IMR-90 (cell line): ENCODE data around the gene CXCR3. TPM values are rescaled to one million over a fixed set of nuclear protein-coding genes. Genes with fewer than 3 reads are reported as not detected.

ENCODE experiments used
- ATAC-seq: fragments of 200-7000 bp; cut with Tn5 transposase; 2 replicates; pipeline ENCODE4 v1.9.1; 2020; ENCODE audit warnings: low read depth, mild to moderate bottlenecking, moderate library complexity
- BruUV-seq: library from RNA; stranded (reverse); fragments of 400-500 nt; replicated peaks from 2 replicates; lab custom pipeline; 2021; lab: Mats Ljungman, UMichigan
- CTCF ChIA-PET: fragments of 300-600 bp; formaldehyde crosslinking; extraction: SDS; loops from one replicate; lab custom pipeline; 2021; ENCODE audit warnings: antibody characterized with exemption; lab: Yijun Ruan, JAX
- POLR2A ChIA-PET: fragments of 300-600 bp; sonication (Branson Sonifier 250); formaldehyde crosslinking; loops from one replicate; lab custom pipeline; 2022; ENCODE audit warnings: antibody characterized with exemption; ENCODE audit not compliant: unreplicated experiment; lab: Charles Lee
- DNase-seq: peaks from one replicate; pipeline ENCODE4 v3.0.0; 2013
- H2AFZ ChIP-seq: replicated peaks from 2 replicates; pipeline ENCODE3; 2013; ENCODE audit warnings: low read length, mild to moderate bottlenecking; ENCODE audit not compliant: poor library complexity
- H2AK5ac ChIP-seq: 2 replicates; pipeline ENCODE4 v1.6.1; 2013; ENCODE audit warnings: low read depth, low read length, inconsistent platforms
- H2AK9ac ChIP-seq: replicated peaks from 2 replicates; pipeline ENCODE3; 2013; ENCODE audit warnings: mild to moderate bottlenecking, low read depth, low read length, moderate library complexity; ENCODE audit not compliant: poor library complexity
- H2BK120ac ChIP-seq: 2 replicates; pipeline ENCODE4 v1.6.1; 2013; ENCODE audit warnings: low read depth, low read length, inconsistent platforms
- H2BK15ac ChIP-seq: 3 replicates; pipeline ENCODE4 v1.6.1; 2013; ENCODE audit warnings: low read depth, low read length, inconsistent platforms
- H2BK20ac ChIP-seq: 2 replicates; pipeline ENCODE4 v1.6.1; 2013; ENCODE audit warnings: low read depth, mild to moderate bottlenecking, inconsistent platforms, low read length, moderate library complexity
- H2BK5ac ChIP-seq: 2 replicates; pipeline ENCODE4 v1.6.1; 2013; ENCODE audit warnings: mild to moderate bottlenecking, low read depth, low read length, inconsistent platforms; ENCODE audit not compliant: poor library complexity, severe bottlenecking
- H3K14ac ChIP-seq: replicated peaks from 2 replicates; pipeline ENCODE4 v1.6.1; 2013; ENCODE audit warnings: low read depth, low read length, inconsistent platforms
- H3K18ac ChIP-seq: 2 replicates; pipeline ENCODE4 v1.6.1; 2013; ENCODE audit warnings: low read depth, low read length, control low read depth
- H3K23ac ChIP-seq: 2 replicates; pipeline ENCODE4 v1.6.1; 2013; ENCODE audit warnings: low read depth, low read length, inconsistent platforms
- H3K27ac ChIP-seq: 2 replicates; pipeline ENCODE4 v1.5.1; 2013; ENCODE audit warnings: mild to moderate bottlenecking, control low read depth, low read length; ENCODE audit not compliant: insufficient read depth
- H3K27me3 ChIP-seq: 2 replicates; pipeline ENCODE4 v1.6.1; 2013; ENCODE audit warnings: low read length; ENCODE audit not compliant: control insufficient read depth, insufficient read depth
- H3K36me3 ChIP-seq: 2 replicates; pipeline ENCODE4 v1.6.1; 2013; ENCODE audit warnings: low read length, mixed read lengths; ENCODE audit not compliant: control insufficient read depth, insufficient read depth
- H3K4ac ChIP-seq: 2 replicates; pipeline ENCODE4 v1.6.1; 2013; ENCODE audit warnings: low read depth, low read length, inconsistent platforms
- H3K4me1 ChIP-seq: 2 replicates; pipeline ENCODE4 v1.6.1; 2013; ENCODE audit warnings: low read length, mixed read lengths; ENCODE audit not compliant: control insufficient read depth, insufficient read depth
- H3K4me2 ChIP-seq: 2 replicates; pipeline ENCODE4 v1.6.1; 2013; ENCODE audit warnings: low read depth, mild to moderate bottlenecking, control low read depth, low read length, moderate library complexity
- H3K4me3 ChIP-seq: 2 replicates; pipeline ENCODE4 v1.5.1; 2013; ENCODE audit warnings: low read depth, mild to moderate bottlenecking, control low read depth, low read length, moderate library complexity; ENCODE audit not compliant: insufficient read depth
- H3K56ac ChIP-seq: 2 replicates; pipeline ENCODE4 v1.6.1; 2013; ENCODE audit warnings: low read length, inconsistent platforms; ENCODE audit not compliant: insufficient read depth; ENCODE audit errors: extremely low read depth
- H3K79me1 ChIP-seq, 2 experiments: 2 replicates each; pipeline ENCODE4 v1.6.1; 2013; ENCODE audit warnings: low read length in 2 of 2, inconsistent platforms in 1 of 2, low read depth in 1 of 2
- H3K9ac ChIP-seq: 2 replicates; pipeline ENCODE4 v1.6.1; 2013; ENCODE audit warnings: low read depth, low read length, control low read depth
- H3K9me1 ChIP-seq: 2 replicates; pipeline ENCODE4 v1.6.1; 2013; ENCODE audit warnings: low read length, inconsistent platforms; ENCODE audit not compliant: insufficient read depth
- H3K9me3 ChIP-seq: 2 replicates; pipeline ENCODE4 v1.6.1; 2013; ENCODE audit warnings: low read length; ENCODE audit not compliant: control insufficient read depth, insufficient read depth
- H4K20me1 ChIP-seq: 2 replicates; pipeline ENCODE4 v1.6.1; 2013; ENCODE audit warnings: low read length, inconsistent platforms; ENCODE audit not compliant: insufficient read depth
- H4K5ac ChIP-seq: 2 replicates; pipeline ENCODE4 v1.6.1; 2013; ENCODE audit warnings: mild to moderate bottlenecking, low read depth, low read length, control low read depth
- H4K8ac ChIP-seq, 2 experiments: 2 replicates each; pipeline ENCODE4 v1.6.1; 2013; ENCODE audit warnings: low read depth in 2 of 2, low read length in 2 of 2, control low read depth in 1 of 2, inconsistent platforms in 1 of 2
- H4K91ac ChIP-seq: 2 replicates; pipeline ENCODE4 v1.6.1; 2013; ENCODE audit warnings: low read depth, low read length, inconsistent platforms; ENCODE audit not compliant: insufficient read depth
- BHLHE40 ChIP-seq: fragments of 150-350 bp; IDR thresholded peaks from 2 replicates; pipeline ENCODE4 v1.6.1; 2016; ENCODE audit warnings: mild to moderate bottlenecking, low read depth, low read length
- CEBPB ChIP-seq: IDR thresholded peaks from 2 replicates; pipeline ENCODE4 v1.6.1; 2012; ENCODE audit warnings: low read depth, low read length, improper control_type of control experiment
- CHD1 ChIP-seq: IDR thresholded peaks from 2 replicates; pipeline ENCODE4 v1.6.1; 2012; ENCODE audit warnings: low read depth, low read length, improper control_type of control experiment
- FOS ChIP-seq: fragments of 150-350 bp; IDR thresholded peaks from 2 replicates; pipeline ENCODE4 v1.6.1; 2016; ENCODE audit warnings: low read depth, low read length
- MAFK ChIP-seq: IDR thresholded peaks from 2 replicates; pipeline ENCODE4 v1.6.1; 2012; ENCODE audit warnings: low read depth, low read length, improper control_type of control experiment
- MAZ ChIP-seq: IDR thresholded peaks from 2 replicates; pipeline ENCODE4 v1.6.1; 2012; ENCODE audit warnings: low read depth, mild to moderate bottlenecking, low read length, improper control_type of control experiment, moderate library complexity, borderline replicate concordance
- MXI1 ChIP-seq: IDR thresholded peaks from 2 replicates; pipeline ENCODE4 v1.6.1; 2012; ENCODE audit warnings: low read depth, mild to moderate bottlenecking, low read length, moderate library complexity, borderline replicate concordance
- NFE2L2 ChIP-seq: fragments of 150-350 bp; IDR thresholded peaks from 2 replicates; pipeline ENCODE4 v1.6.1; 2016; ENCODE audit warnings: low read depth, mild to moderate bottlenecking, low read length
- POLR2A ChIP-seq: IDR thresholded peaks from 2 replicates; pipeline ENCODE4 v1.6.1; 2012; ENCODE audit warnings: mild to moderate bottlenecking, low read depth, low read length
- RAD21 ChIP-seq: IDR thresholded peaks from 2 replicates; pipeline ENCODE4 v1.6.1; 2012; ENCODE audit warnings: low read length, improper control_type of control experiment
- RCOR1 ChIP-seq: IDR thresholded peaks from 2 replicates; pipeline ENCODE4 v1.6.1; 2012; ENCODE audit warnings: mild to moderate bottlenecking, low read length, improper control_type of control experiment; ENCODE audit not compliant: insufficient replicate concordance
- RFX5 ChIP-seq: IDR thresholded peaks from 2 replicates; pipeline ENCODE4 v1.8.0; 2012; ENCODE audit warnings: low read depth, mild to moderate bottlenecking, low read length, moderate library complexity
- SMC3 ChIP-seq: fragments of 150-350 bp; IDR thresholded peaks from 2 replicates; pipeline ENCODE4 v1.6.1; 2016; ENCODE audit warnings: low read depth, mild to moderate bottlenecking, antibody characterized with exemption, low read length, moderate library complexity
- WGBS, 2 experiments: methylation state at CpG; one replicate each; pipeline versions ENCODE4 v1.1.5 to v1.1.7; 2013; ENCODE audit warnings: missing lambda C conversion rate in 2 of 2; ENCODE audit not compliant: insufficient read length in 1 of 2; ENCODE audit errors: extremely low coverage in 2 of 2; 5-methylcytosine and 5-hydroxymethylcytosine counted together
- dilution Hi-C: fragments of 300-500 bp; cut with HindIII; formaldehyde crosslinking; loops from one replicate; pipeline ENCODE4 v1.14.3; 2018; ENCODE audit warnings: low sequenced_read_pairs; ENCODE audit not compliant: unreplicated experiment
- in situ Hi-C: fragments of 300-500 bp; cut with MboI; formaldehyde crosslinking; loops from 3 replicates; pipeline ENCODE4 v1.14.3; 2019; ENCODE audit warnings: low sequenced_read_pairs, inconsistent platforms, mixed read lengths
- intact Hi-C: fragments of 100-400 bp; cut with micrococcal nuclease; formaldehyde crosslinking; loops from 2 replicates; pipeline ENCODE4 v1.10.0; 2022
- polyA plus RNA-seq, 3 experiments: library from polyadenylated mRNA; depleted of rRNA; stranded (reverse); fragments of >200 nt; gene quantifications; 2 replicates each; pipeline ENCODE4 v1.2.3, GENCODE V29; 2012; ENCODE audit warnings: low replicate concordance in 1 of 3
- total RNA-seq: library from RNA; depleted of rRNA; stranded (reverse); fragments of >200 nt; gene quantifications from 2 replicates; pipeline ENCODE4 v1.2.3, GENCODE V29; 2012
- TF ChIP-seq, protein P1 (sequence below): fragments of 150-350 bp; IDR thresholded peaks from 2 replicates; pipeline ENCODE4 v1.6.1; 2016; ENCODE audit warnings: low read depth, mild to moderate bottlenecking, low read length, moderate library complexity, borderline replicate concordance
- TF ChIP-seq, protein P2 (sequence below): fragments of 150-350 bp; IDR thresholded peaks from 2 replicates; pipeline ENCODE4 v1.6.1; 2017; ENCODE audit warnings: mild to moderate bottlenecking, antibody characterized with exemption, low read length, low read depth
- TF ChIP-seq, protein P3 (sequence below): conservative IDR thresholded peaks from 2 replicates; pipeline ENCODE4 v1.5.1; 2012; ENCODE audit warnings: mild to moderate bottlenecking, low read depth, low read length, improper control_type of control experiment

CXCR3 gene
- total and polyA plus RNA-seq, 2 of the 4 experiments (the other 2 are of a cell fraction), result not detected

DNA sequence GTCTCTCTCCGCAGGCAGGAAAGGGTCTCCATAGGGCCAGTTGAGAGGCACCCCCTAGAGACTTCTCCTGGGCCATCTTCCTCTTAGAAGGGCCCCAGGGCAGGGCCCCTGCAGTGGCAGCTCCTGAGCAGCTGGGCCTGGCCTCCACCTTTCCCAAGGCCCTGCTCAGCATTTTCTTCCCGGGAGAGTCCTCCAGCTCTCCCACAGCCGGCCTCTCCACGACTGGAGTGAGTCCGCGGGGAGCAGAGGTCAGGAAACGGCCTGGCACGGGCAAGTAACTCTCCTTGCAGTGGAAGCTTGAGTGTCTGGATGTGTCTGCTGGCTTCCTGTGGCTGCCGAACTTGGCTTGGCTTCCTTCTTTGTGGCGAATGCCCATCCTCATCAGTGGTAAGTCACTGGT is 47.4 kb upstream of the CXCR3 start:
- intact Hi-C loops, result no loop called here
- Histone ChIP-seq H2BK20ac (no peak overlapping the region), H2BK5ac (no peak overlapping the region), H2AK9ac (no peak overlapping the region), H3K79me1 (no peaks in the 10 kb centered on the region), H4K5ac (no peak overlapping the region), H3K4me2 (no peak overlapping the region), H3K14ac (no peak overlapping the region), H3K9me1 (no peaks in the 10 kb centered on the region), H3K9me3 (peaks cover 2% of the 10 kb centered on the region; the same call in 1 of the 2 replicates), H2AFZ (no peak overlapping the region), H3K9ac (no peak overlapping the region), H3K23ac (no peak overlapping the region), H4K20me1 (no peaks in the 10 kb centered on the region), H3K4me1 (no peaks in the 10 kb centered on the region), H2AK5ac (no peak overlapping the region), H3K4me3 (no peak overlapping the region), H3K27me3 (peaks cover 6% of the 10 kb centered on the region; the same call in 1 of the 2 replicates), H4K8ac (no peak overlapping the region), H4K91ac (no peak overlapping the region), H2BK15ac (no peak overlapping the region), H3K4ac (no peak overlapping the region), H3K36me3 (no peaks in the 10 kb centered on the region), H2BK120ac (no peak overlapping the region), H3K56ac (no peak overlapping the region), H3K27ac (no peak overlapping the region), H3K18ac (no peak overlapping the region)
- in situ Hi-C loops, result loop anchor here (25.0 kb wide), 1 partner anchor 197 kb away; no protein-coding TSS in a partner anchor
- ATAC-seq (no peak), DNase-seq (no peak)
- ChIA-PET POLR2A (no interaction called here), CTCF (no interaction called here)
- TF ChIP-seq, protein P1, sequence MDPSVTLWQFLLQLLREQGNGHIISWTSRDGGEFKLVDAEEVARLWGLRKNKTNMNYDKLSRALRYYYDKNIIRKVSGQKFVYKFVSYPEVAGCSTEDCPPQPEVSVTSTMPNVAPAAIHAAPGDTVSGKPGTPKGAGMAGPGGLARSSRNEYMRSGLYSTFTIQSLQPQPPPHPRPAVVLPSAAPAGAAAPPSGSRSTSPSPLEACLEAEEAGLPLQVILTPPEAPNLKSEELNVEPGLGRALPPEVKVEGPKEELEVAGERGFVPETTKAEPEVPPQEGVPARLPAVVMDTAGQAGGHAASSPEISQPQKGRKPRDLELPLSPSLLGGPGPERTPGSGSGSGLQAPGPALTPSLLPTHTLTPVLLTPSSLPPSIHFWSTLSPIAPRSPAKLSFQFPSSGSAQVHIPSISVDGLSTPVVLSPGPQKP, result no peak
- TF ChIP-seq NFE2L2 (no peak), MAFK (no peak), CEBPB (no peak), MXI1 (no peak), BHLHE40 (no peak), RAD21 (no peak), FOS (no peak), RCOR1 (no peak), CHD1 (no peak), POLR2A (no peak), SMC3 (no peak), MAZ (no peak), RFX5 (no peak)
- TF ChIP-seq, protein P2, sequence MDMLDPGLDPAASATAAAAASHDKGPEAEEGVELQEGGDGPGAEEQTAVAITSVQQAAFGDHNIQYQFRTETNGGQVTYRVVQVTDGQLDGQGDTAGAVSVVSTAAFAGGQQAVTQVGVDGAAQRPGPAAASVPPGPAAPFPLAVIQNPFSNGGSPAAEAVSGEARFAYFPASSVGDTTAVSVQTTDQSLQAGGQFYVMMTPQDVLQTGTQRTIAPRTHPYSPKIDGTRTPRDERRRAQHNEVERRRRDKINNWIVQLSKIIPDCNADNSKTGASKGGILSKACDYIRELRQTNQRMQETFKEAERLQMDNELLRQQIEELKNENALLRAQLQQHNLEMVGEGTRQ, result no peak
- TF ChIP-seq, protein P3, sequence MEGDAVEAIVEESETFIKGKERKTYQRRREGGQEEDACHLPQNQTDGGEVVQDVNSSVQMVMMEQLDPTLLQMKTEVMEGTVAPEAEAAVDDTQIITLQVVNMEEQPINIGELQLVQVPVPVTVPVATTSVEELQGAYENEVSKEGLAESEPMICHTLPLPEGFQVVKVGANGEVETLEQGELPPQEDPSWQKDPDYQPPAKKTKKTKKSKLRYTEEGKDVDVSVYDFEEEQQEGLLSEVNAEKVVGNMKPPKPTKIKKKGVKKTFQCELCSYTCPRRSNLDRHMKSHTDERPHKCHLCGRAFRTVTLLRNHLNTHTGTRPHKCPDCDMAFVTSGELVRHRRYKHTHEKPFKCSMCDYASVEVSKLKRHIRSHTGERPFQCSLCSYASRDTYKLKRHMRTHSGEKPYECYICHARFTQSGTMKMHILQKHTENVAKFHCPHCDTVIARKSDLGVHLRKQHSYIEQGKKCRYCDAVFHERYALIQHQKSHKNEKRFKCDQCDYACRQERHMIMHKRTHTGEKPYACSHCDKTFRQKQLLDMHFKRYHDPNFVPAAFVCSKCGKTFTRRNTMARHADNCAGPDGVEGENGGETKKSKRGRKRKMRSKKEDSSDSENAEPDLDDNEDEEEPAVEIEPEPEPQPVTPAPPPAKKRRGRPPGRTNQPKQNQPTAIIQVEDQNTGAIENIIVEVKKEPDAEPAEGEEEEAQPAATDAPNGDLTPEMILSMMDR, result no peak
- 61% methylated on average over 5 of the region's 10 CpGs; no CpG with 5 or more reads in 1 of the 2 experiments for WGBS, 2 experiments
- no TSS peak for BruUV-seq
- dilution Hi-C loops, result no loop called here
